Mucosa of descending colon (tissue), 3 donors: ENCODE results near the gene LRRC37A3. TPM values are rescaled to one million over a fixed set of nuclear protein-coding genes. Genes with fewer than 3 reads are reported as not detected.
A peak's percentile ranks its signal among the peaks of the same experiment; 100 is the strongest.
"Not testable (repeated sequence)": the region's sequence is repeated elsewhere in the genome, so short reads cannot be mapped to it uniquely, and the experiment has no call there.

Source experiments
- ATAC-seq: fragments of 200-7000 bp; cut with Tn5 transposase; one replicate; pipeline ENCODE4 v1.9.1; 2020; ENCODE audit warnings: mild to moderate bottlenecking, moderate library complexity
- DNase-seq, 3 donors: peaks; one replicate each; pipeline ENCODE4 v3.0.0-alpha.2; 2020
- H3K36me3 ChIP-seq: fragments of 200-600 bp; one replicate; pipeline ENCODE4 v1.8.0; 2021; ENCODE audit warnings: low read depth, mild to moderate bottlenecking
- H3K4me1 ChIP-seq: fragments of 200-600 bp; one replicate; pipeline ENCODE4 v1.8.0; 2021; ENCODE audit warnings: low read depth, mild to moderate bottlenecking
- H3K4me3 ChIP-seq: fragments of 200-600 bp; one replicate; pipeline ENCODE4 v1.8.0; 2021; ENCODE audit warnings: mild to moderate bottlenecking
- H3K9me3 ChIP-seq: fragments of 200-600 bp; one replicate; pipeline ENCODE4 v1.8.0; 2021; ENCODE audit warnings: mild to moderate bottlenecking
- intact Hi-C, 2 donors: fragments of 100-400 bp; cut with DNase I in 1 of 2; cut with micrococcal nuclease in 1 of 2; formaldehyde crosslinking; loops; one replicate each; pipeline versions ENCODE4 v1.11.0 to v1.11.1; 2022; cut with DNase I, micrococcal nuclease
- total RNA-seq, 3 donors: library from RNA; stranded (reverse); fragmentation: NEBNext Ultra II Directional in 2 of 3; extraction: Animal tissue kit (Norgen Biotek cat#: 25700) in 2 of 3; gene quantifications; one replicate each; pipeline versions ENCODE4 v1.2.1 to v1.2.4, GENCODE V29; 2021 to 2023
- TF ChIP-seq, protein P1 (sequence below): fragments of 200-600 bp; IDR thresholded peaks from one replicate; pipeline ENCODE4 v1.8.0; 2022; ENCODE audit warnings: antibody characterized with exemption, mild to moderate bottlenecking
- donor health status: DM: no; HTN: no; CAD: no; lungs with moderate emphysema.
- donor health status: DM: no; HTN: no; CAD: no.
- donor health status: DM: no; HTN: yes; CAD: no.

Gene LRRC37A3
- total RNA-seq, 3 donors from 2014 or later = 10.2 to 16.8 (median 13.1) TPM

GRCh38 chr17:64927444-64927843, 8.2 kb upstream of the LRRC37A3 start:
- H3K9me3 ChIP-seq, H3K4me3 ChIP-seq, H3K36me3 ChIP-seq, intact Hi-C loops, H3K4me1 ChIP-seq: not testable (repeated sequence)
- DNase-seq = peak in 1 of 3 donors; percentile 68
- TF ChIP-seq, protein P1, sequence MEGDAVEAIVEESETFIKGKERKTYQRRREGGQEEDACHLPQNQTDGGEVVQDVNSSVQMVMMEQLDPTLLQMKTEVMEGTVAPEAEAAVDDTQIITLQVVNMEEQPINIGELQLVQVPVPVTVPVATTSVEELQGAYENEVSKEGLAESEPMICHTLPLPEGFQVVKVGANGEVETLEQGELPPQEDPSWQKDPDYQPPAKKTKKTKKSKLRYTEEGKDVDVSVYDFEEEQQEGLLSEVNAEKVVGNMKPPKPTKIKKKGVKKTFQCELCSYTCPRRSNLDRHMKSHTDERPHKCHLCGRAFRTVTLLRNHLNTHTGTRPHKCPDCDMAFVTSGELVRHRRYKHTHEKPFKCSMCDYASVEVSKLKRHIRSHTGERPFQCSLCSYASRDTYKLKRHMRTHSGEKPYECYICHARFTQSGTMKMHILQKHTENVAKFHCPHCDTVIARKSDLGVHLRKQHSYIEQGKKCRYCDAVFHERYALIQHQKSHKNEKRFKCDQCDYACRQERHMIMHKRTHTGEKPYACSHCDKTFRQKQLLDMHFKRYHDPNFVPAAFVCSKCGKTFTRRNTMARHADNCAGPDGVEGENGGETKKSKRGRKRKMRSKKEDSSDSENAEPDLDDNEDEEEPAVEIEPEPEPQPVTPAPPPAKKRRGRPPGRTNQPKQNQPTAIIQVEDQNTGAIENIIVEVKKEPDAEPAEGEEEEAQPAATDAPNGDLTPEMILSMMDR = peak; percentile 30
- ATAC-seq = peak; percentile 95

- H3K9me3 ChIP-seq, H3K4me1 ChIP-seq, DNase-seq, H3K36me3 ChIP-seq, ATAC-seq, H3K4me3 ChIP-seq, intact Hi-C loops: not testable (repeated sequence)
Observed at GRCh38 chr17:64926430-64926829, 7.2 kb upstream of the LRRC37A3 start.

- intact Hi-C loops, H3K9me3 ChIP-seq, H3K4me1 ChIP-seq, H3K4me3 ChIP-seq, ATAC-seq, H3K36me3 ChIP-seq, DNase-seq: not testable (repeated sequence)
Observed at GRCh38 chr17:64925244-64925643, 6.0 kb upstream of the LRRC37A3 start.

DNA sequence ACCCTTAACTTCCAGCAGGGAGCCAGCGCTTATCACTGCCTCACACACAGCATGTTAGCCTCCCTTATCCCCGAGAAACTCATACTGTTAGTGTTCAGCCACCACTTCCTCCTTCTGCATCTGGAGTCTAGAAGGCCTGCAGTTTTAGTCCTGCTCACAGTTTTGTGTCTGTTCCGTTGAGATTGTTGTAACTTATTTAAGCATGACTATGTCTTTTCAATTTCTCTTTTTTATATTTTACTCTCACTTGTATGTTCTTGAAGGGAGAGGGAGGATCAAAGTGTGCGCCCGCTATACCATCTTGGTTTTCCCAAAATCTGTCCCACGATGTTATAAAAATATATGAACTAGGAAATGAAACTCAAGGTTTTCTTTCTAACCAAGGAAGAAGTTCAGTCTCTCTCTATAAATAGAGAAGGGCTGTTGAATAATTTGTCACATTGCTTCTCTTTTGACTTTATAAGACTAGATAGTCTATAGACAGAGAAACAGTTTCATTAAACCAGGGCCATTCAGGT, 3.8 kb upstream of the LRRC37A3 start:
- DNase-seq, intact Hi-C loops, H3K4me1 ChIP-seq: not testable (repeated sequence)

GRCh38 chr17:64920419-64921172, 1.3 kb upstream of the LRRC37A3 start:
- intact Hi-C loops = no loop called here
- H3K9me3 ChIP-seq = no peaks in the 10 kb centered on the region
- H3K36me3 ChIP-seq = no peaks in the 10 kb centered on the region
- TF ChIP-seq, protein P1 = no peak
- no peak overlapping the region for H3K4me3 ChIP-seq
- H3K4me1 ChIP-seq = no peaks in the 10 kb centered on the region
- DNase-seq = peak in 1 of 3 donors; percentile 22
- no peak for ATAC-seq

More for the DNA sequence above, 3.8 kb upstream of the LRRC37A3 start:
- not testable (repeated sequence) for H3K4me3 ChIP-seq, H3K9me3 ChIP-seq, H3K36me3 ChIP-seq, ATAC-seq

GRCh38 chr17:64920026-64920418, 744 bp upstream of the LRRC37A3 start:
- H3K4me3 ChIP-seq = peak overlapping the region; percentile 56
- no peaks in the 10 kb centered on the region for H3K9me3 ChIP-seq
- ATAC-seq (peak; percentile 4), DNase-seq (peak in 1 of 3 donors; percentile 25)
- TF ChIP-seq, protein P1 = no peak
- intact Hi-C loops = no loop called here
- no peaks in the 10 kb centered on the region for H3K36me3 ChIP-seq
- no peaks in the 10 kb centered on the region for H3K4me1 ChIP-seq

DNA sequence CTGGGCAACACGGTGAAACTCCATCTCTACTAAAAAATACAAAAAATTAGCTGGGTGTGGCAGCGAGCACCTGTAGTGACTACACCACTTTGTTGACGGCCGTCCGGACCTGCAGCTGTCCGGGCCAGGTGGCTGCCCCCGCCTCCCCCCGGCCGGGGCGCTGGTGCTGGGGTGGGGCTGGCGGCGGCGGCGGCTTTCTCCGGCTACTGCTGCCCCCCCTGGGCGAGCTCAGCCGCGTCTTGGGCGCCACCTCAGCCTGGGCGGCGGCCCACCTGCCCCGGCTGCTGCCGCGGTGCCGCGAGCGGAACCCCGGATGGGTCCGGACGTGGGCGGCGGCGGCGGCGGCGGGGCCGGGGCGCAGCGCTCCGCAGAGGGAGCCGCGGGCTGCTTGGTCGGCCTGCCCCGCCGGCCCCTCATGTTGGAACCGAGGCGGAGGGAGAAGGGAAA, 413 bp downstream of the LRRC37A3 start:
- H3K4me1 ChIP-seq, H3K9me3 ChIP-seq, intact Hi-C loops, H3K36me3 ChIP-seq: not testable (repeated sequence)
- H3K4me3 ChIP-seq = peak overlapping the region; percentile 56
- ATAC-seq (peak; percentile 75), DNase-seq (peak; percentile 73 to 86 (median 85))

DNA sequence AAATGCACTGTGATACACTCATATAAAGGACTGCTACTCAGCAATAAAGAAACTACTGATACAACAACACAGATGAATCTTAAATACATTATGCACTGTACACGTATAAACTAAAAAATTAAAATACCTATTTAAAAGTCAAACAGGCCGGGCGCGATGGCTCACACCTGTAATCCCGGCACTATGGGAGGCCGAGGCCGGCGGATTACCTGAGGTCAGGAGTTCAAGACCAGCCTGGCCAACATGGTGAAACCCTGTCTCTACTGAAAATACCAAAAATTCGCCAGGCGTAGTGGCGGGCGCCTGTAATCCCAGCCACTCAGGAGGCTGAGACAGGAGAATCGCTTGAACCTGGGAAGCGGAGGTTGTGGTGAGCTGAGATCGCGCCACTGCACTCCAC, 1.7 kb downstream of the LRRC37A3 start:
- H3K4me1 ChIP-seq, ATAC-seq, H3K9me3 ChIP-seq, H3K4me3 ChIP-seq, H3K36me3 ChIP-seq, DNase-seq, intact Hi-C loops: not testable (repeated sequence)

- ATAC-seq, intact Hi-C loops, H3K36me3 ChIP-seq: not testable (repeated sequence)
Observed at GRCh38 chr17:64915244-64915643, 4.0 kb downstream of the LRRC37A3 start.

DNA sequence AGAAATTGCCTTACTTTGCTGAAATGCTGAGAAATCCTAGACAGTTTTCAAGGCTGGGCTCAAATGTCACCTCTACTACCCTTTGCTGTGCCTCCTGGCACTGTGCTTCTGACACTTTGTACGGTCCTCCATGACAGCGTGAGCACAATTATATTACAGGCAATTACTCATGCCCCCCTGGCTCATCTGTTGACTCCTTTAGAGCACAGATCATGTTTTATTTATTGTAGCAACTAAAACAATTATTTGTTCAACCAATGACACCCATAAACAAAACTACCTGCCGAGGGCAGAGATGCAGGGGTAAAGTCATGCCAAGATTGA, 9.1 kb downstream of the LRRC37A3 start:
- H3K36me3 ChIP-seq, intact Hi-C loops, H3K4me3 ChIP-seq, H3K9me3 ChIP-seq, ATAC-seq, DNase-seq, H3K4me1 ChIP-seq: not testable (repeated sequence)

More at GRCh38 chr17:64915244-64915643, 4.0 kb downstream of the LRRC37A3 start:
- DNase-seq, H3K4me3 ChIP-seq, H3K9me3 ChIP-seq, H3K4me1 ChIP-seq: not testable (repeated sequence)

DNA sequence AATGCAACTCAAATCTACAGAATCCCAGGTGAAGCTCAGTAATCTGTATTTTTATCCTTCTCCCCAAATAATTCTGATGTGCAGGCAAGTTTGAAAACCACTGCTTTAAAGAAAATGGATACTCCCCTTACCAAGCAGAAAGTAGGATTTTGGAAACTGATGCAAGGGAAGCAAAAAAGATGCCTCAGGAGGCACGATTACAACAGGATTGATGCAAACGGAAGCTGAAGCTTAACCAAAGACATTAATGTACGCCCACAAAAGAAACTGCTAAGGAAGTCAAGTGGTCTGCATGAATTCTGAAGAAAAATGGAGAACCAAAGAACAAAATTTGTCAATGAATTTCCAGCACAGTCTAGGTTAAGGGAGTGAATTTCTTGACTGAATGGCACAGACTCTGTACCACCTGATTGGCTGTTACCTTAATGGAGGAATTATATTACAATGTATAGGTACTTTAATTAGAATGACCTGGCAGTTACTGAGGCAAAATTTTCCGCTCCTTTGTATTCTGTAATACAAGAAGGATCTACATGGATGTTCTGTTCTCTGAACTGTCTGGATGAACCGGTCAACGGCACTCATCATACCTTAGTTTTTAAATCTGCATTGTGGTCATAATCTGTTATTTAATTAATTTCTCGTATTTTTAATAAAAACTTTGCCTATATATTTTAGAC, 9.6 kb downstream of the LRRC37A3 start:
- H3K4me1 ChIP-seq, DNase-seq, H3K9me3 ChIP-seq, ATAC-seq, intact Hi-C loops, H3K4me3 ChIP-seq, H3K36me3 ChIP-seq: not testable (repeated sequence)
